Measurements from ENCODE around the gene RASSF3. TPM values are rescaled to one million over a fixed set of nuclear protein-coding genes. Genes with fewer than 3 reads are reported as not detected.
"Not testable (repeated sequence)": the region's sequence is repeated elsewhere in the genome, so short reads cannot be mapped to it uniquely, and the experiment has no call there.

Gene RASSF3
- total RNA-seq, 1 donor from 2014 or later, result 75.3 TPM

GRCh38 chr12:64631197-64631596, 20.9 kb downstream of the RASSF3 start:
- intact Hi-C loops (cut with micrococcal nuclease), result no loop called here

GRCh38 chr12:64633011-64633939, 23.0 kb downstream of the RASSF3 start:
- intact Hi-C loops (cut with micrococcal nuclease), result no loop called here

DNA sequence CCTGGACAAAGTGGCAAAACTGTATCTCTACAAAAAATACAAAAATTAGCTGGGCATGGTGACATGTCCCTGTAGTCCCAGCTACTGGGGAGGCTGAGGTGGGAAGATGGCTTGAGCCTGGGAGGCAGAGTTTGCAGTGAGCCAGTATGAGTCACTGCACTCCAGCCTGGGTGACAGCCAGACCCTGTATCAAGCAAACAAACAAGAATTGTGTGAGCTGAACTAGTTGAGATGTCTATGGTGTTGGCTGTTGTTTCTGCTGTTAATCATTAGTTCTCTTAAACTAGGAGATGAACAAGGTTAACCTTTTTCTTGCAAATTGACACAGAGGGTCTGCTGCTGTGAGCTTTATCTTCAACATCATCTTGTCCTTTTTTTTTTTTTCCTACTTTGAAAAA, 23.6 kb downstream of the RASSF3 start:
- intact Hi-C loops (cut with micrococcal nuclease), result no loop called here

DNA sequence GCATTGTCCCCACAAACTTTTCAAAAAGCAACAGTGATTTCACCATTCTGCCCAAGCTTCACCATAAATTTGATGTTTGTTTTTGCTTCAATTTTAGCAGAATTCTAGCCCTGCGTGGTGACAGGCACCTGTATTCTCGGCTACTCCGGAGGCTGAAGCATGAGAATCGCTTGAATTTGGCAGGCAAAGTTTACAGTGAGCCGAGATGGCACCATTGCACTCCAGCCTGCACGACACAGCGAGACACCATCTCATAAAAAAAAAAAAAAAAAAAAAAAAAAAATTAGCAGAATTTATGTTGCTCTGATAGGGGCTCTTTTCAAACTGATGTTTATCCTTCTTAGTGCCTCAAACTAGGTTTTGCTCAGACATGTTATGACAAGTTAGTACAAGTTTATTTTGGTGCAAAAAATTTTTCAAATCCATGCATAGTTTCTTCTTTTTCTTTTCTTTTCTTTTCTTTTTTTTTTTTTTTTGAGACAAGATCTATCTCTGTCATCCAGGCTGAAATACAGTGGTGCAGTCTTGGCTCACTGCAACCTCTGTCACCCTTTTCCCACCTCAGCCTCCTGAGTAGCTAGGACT, 24.3 kb downstream of the RASSF3 start:
- intact Hi-C loops (cut with micrococcal nuclease), result no loop called here

- intact Hi-C loops (cut with micrococcal nuclease), result no loop called here
Observed at GRCh38 chr12:64635356-64635998, 25.2 kb downstream of the RASSF3 start.

- intact Hi-C loops (cut with micrococcal nuclease), result no loop called here
Observed at GRCh38 chr12:64636856-64637255, 26.6 kb downstream of the RASSF3 start.

DNA sequence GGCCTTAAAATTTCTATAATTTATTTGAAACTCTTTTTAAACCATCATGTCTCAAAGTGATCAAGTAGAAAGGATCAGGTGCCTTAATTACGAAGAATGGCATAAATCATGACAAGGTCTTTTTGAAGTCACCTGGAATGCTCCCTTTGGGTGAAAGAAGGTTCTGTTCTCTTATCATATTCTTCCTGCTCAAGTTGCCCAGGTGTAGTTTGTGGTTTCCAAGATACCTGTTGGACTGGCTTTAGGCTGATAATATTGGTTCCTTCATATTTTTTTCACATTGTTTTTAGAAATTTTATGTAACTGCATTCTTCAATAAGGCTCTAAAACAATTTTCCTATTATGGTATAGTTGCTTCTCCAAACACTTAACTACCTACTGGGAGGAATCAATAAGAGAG, 29.2 kb downstream of the RASSF3 start:
- intact Hi-C loops (cut with micrococcal nuclease), result no loop called here

DNA sequence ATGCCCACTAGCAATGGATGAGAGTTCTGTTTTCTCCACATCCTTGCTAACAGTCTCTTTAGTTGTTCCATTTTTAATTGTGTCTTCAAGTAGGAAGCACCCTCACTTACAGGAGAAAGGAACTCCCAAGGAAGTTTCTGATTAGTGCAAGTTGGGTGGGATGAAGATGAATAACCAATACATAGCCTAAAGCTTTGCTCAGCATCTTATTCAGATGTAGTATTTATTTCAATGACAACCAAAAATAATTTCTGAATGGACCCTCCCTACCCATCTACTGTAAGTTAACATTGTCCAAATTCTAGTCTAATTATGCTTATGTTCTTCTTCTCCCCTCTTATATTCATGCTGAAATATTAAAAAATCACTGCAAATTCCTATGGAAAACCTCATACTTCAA, 36.0 kb downstream of the RASSF3 start:
- intact Hi-C loops (cut with micrococcal nuclease), result no loop called here

GRCh38 chr12:64649487-64649886, 39.2 kb downstream of the RASSF3 start:
- intact Hi-C loops (cut with micrococcal nuclease), result no loop called here

- intact Hi-C loops (cut with micrococcal nuclease), result no loop called here
Observed at GRCh38 chr12:64650762-64651161, 40.5 kb downstream of the RASSF3 start.

DNA sequence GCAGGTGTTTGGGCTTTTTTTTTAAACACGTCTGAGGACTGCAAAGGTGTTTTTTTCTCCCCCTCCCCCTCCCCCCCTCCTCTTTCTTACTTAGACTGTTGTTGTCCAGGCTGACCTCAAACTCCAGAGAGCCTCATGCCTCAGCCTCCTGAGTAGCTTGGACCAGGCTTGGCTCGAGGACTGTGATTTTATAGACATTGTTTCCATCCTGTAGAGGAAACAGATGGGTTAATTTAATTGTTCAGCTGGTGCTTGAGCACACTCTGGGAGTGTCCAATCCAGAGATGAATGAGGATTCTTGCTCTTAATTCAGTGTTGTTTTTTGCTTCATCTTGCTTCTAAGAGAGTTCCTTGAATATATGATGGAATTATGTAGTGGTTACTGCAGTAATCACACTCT, 42.1 kb downstream of the RASSF3 start:
- intact Hi-C loops (cut with micrococcal nuclease), result no loop called here

DNA sequence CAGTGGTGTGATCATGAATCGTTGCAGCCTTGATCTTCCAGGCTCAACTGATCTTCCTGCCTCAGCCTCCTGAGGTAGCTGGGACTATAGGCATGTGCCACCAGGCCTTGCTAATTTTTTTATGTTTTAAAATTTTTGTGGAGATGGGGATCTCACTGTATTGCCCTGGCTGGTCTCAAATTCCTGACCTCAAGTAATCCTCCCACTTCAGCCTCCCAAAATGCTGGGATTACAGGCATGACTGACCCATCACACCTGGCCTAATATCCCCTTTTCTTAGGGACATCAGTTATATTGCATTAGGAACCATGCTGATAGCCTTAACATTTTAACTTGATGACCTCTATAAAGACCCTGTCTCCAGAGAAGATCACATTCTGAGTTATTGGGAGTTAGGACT, 42.8 kb downstream of the RASSF3 start:
- intact Hi-C loops (cut with micrococcal nuclease), result no loop called here

DNA sequence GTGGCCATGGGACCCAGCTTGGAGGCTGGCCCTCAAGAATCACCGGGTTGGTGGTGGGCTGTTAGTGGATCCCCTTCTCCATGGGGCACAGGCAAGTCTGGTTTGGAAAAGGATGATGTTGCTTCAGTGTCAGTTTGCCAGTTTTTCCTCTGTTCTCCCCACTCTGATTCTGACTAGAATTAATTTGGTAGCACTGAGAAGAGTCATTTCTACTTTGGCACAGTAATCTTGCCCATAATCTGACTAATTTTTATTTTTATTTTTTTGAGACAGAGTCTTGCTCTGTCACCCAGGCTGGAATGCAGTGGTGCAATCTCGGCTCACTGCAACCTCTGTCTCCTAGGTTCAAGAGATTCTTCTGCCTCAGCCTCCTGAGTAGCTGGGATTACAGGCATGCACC, 43.6 kb downstream of the RASSF3 start:
- intact Hi-C loops (cut with micrococcal nuclease), result not testable (repeated sequence)

DNA sequence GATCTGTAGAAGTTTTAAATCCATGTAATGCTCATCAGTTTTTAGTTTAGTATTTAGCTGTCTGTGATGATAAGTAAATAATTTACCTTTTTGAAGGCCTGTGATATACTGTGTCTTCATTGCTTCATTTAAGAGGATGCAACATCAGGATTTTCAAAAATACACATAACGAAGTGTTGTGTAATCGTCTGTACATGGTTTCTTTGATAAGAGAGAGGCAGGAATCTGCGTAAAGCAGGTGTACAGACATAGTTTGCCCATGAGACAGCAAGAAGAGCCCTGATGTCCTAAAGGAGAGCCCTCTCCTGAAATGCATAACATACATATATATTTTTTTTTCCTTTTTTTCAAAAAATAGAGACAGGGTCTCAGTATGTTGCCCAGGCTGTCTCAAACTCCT, 44.8 kb downstream of the RASSF3 start:
- intact Hi-C loops (cut with micrococcal nuclease), result no loop called here

DNA sequence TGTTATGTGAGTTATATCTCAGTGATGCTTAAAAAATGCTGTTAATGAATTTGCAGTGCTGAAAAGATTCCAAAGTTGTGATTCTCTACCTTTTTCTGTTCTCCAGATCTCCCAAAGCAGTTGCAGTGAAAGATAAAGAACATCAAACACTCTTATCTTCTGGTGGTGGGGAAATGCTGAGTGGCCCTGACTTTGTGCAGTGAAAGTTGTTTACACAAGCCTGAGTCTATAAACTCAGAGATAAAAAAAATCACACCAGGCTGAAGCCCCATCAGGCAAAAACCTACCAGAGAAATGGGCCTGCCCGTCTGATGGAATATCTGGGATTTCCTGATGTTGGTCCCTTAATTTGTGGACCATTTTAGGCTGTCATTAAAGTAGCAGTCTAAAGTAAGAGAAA, 46.1 kb downstream of the RASSF3 start:
- intact Hi-C loops (cut with micrococcal nuclease), result no loop called here

- intact Hi-C loops (cut with micrococcal nuclease), result no loop called here
Observed at GRCh38 chr12:64658892-64659481, 48.7 kb downstream of the RASSF3 start.

GRCh38 chr12:64660237-64661018, 50.1 kb downstream of the RASSF3 start:
- intact Hi-C loops (cut with micrococcal nuclease), result no loop called here

DNA sequence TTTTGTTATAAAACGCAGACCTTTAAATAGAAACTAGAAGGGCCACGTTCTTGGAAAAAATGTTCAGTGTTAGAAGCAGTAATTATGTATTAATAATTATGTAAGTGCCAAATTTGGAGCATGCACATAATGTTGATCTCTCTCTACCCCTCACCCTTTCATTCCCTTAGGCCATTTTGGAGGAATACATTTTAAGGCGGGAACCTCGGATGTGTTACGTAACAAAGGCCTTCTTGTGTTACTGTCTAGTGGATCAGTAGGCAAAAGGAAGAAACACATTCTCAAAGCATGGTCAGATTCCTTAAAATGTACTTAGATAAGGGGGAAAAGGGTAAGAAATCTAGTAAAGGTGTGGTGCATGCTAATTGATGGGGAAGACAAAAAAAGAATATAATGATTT, 52.7 kb downstream of the RASSF3 start:
- intact Hi-C loops (cut with micrococcal nuclease), result no loop called here

DNA sequence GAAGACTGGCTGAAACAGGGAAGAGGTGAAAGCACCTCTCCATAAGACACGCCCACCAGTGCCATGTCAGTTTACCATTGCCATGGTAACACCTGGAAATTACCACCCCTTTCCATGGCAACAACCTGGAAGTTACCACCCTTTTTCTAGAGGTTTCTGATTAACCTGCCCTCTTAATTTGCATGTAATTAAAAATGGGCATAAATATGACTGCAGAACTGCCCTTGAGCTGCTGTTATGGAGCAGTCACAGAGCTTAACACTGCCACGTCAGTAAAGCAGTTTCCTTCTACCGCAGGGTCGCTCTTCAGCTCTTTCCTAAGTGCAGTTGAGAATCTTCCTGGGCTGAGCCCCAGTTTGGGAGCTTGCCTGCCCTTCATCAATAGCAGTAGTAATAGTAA, 55.2 kb downstream of the RASSF3 start:
- intact Hi-C loops (cut with micrococcal nuclease), result loop anchor here (5.0 kb wide), 2 partner anchors 92 to 213 kb away; partner anchors contain the start of genes GNS and TBK1

GRCh38 chr12:64666054-64666914, 56.0 kb downstream of the RASSF3 start:
- intact Hi-C loops (cut with micrococcal nuclease), result loop anchor here (5.0 kb wide), 2 partner anchors 91 to 214 kb away; partner anchors contain the start of genes GNS and TBK1

Data from T-helper 2 cell treated with Interferon-gamma antibody and Interleukin-4, amounts not matched to agents 100 ng/mL and 5 ng/mL, for 36 hours (primary cell).